Skeletal muscle satellite cell (primary cell): ENCODE measurements around the gene C12orf75.
A peak's percentile ranks its signal among the peaks of the same experiment; 100 is the strongest.
"Not testable (repeated sequence)": the region's sequence is repeated elsewhere in the genome, so short reads cannot be mapped to it uniquely, and the experiment has no call there.

Source experiments
- H3K27me3 ChIP-seq: 2 replicates; pipeline ENCODE4 v1.7.0; 2013; ENCODE audit warnings: low read length; ENCODE audit not compliant: control insufficient read depth, insufficient read depth
- H3K36me3 ChIP-seq: 2 replicates; pipeline ENCODE4 v1.7.0; 2013; ENCODE audit warnings: mild to moderate bottlenecking, control low read depth, low read length; ENCODE audit not compliant: insufficient read depth
- H3K4me1 ChIP-seq: 2 replicates; pipeline ENCODE4 v1.7.0; 2013; ENCODE audit warnings: low read length; ENCODE audit not compliant: control insufficient read depth, insufficient read depth
- H3K4me2 ChIP-seq: 2 replicates; pipeline ENCODE4 v1.7.0; 2013; ENCODE audit warnings: mild to moderate bottlenecking, low read length
- H3K4me3 ChIP-seq: 2 replicates; pipeline ENCODE4 v1.7.0; 2013; ENCODE audit warnings: low read length
- H3K9ac ChIP-seq: 2 replicates; pipeline ENCODE4 v1.7.0; 2013; ENCODE audit warnings: mild to moderate bottlenecking, low read depth, low read length, moderate library complexity
- H3K9me3 ChIP-seq: replicated peaks from 2 replicates; pipeline ENCODE4 v1.7.0; 2013; ENCODE audit warnings: mild to moderate bottlenecking, control low read depth, low read length

C12orf75 gene

DNA sequence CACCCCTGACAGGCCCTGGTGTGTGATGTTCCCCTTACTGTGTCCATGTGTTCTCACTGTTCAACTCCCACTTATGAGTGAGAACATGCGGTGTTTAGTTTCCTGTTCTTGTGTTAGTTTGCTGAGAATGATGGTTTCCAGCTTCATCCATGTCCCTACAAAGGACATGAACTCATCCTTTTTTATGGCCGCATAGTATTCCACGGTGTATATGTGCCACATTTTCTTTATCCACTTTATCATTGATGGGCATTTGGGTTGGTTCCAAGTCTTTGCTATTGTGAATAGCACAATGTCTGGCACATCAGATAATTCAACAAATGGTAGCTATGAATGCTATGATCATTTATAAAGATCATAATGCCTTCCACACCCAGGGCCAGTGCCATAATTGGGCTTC is 73.6 kb downstream of the C12orf75 start:
- not testable (repeated sequence) for H3K36me3 ChIP-seq, H3K9me3 ChIP-seq, H3K27me3 ChIP-seq, H3K9ac ChIP-seq, H3K4me3 ChIP-seq, H3K4me2 ChIP-seq
- H3K4me1 ChIP-seq: peaks cover 16% of the 10 kb centered on the region

DNA sequence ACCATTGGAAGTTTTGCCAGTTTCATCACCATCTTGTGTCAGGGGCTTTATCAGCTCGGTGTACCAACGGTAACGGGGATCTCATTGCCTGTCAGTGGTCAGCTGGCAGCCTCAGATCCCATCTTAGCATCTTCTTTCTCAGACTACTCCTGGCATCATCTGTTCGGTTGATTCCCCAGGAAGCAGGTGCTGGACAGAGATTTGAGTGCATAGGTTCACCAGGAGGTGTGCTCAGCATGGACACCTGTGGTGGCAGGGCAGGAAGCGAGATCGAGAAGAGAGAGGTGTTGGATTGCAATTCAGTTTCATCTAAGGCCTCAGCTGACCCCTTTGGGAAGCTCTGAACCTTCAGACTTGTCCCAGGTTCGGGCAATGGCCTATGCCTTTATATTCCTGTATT is 76.0 kb downstream of the C12orf75 start:
- Histone ChIP-seq H3K4me3 (no peak overlapping the region), H3K9me3 (no peaks in the 10 kb centered on the region), H3K4me1 (peaks cover 23% of the 10 kb centered on the region), H3K36me3 (peaks cover 8% of the 10 kb centered on the region), H3K27me3 (no peaks in the 10 kb centered on the region), H3K4me2 (no peak overlapping the region), H3K9ac (no peak overlapping the region)

DNA sequence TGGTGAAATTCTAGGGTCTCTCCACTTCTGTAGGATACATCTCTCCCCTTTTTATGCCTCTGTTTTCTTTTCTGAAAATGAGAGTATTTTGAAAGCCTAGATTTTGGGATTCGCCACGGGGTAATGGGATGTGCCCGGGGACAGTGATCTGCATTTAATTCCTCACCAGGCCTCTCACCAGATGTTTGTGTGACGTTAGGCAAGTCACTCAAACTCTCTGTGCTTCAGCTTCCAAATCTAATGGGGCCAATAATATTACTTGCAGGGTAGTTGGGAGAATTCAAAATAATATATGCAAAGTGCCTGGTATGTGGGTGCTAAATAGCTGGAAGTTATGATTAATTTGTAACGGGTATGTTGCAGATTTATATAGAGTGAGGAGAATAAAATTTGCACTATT is 78.8 kb downstream of the C12orf75 start:
- no peak overlapping the region for H3K4me3 ChIP-seq
- no peaks in the 10 kb centered on the region for H3K27me3 ChIP-seq
- H3K4me2 ChIP-seq: peak overlapping the region; percentile 69
- H3K9ac ChIP-seq: no peak overlapping the region
- H3K9me3 ChIP-seq: no peaks in the 10 kb centered on the region
- peaks cover 8% of the 10 kb centered on the region for H3K36me3 ChIP-seq
- peaks cover 13% of the 10 kb centered on the region for H3K4me1 ChIP-seq

DNA sequence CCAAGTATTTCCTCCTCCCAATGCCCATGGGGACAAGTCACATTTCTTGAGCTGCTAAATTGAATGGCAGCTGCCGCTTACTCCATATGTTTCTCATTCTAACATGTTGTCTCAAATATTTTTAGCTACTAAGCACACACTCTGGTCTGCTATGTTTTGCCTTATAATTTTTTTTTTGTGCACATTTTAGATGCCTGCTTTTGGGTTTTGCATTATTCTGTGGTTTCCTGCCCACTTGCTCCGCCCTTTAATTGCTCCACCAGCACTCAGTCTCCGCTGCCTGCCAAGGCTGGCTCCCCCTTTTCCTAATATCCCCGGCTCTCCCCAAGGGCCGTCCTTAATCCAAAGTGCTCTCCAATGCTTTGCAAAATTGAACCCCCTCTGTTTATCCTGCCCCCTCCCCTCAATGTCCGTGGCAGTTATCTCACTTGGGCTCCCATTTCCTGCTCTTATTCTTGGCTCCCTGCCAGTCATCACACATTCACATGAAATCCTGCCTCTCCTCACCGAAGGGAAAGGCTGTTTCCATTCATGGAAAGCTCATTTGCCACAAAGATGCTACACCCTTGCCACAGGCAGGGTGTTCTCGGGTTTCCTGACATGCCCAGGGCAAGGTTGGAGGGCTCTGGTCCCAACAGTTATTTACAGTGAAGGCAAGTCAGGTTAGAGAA is 79.4 kb downstream of the C12orf75 start:
- H3K27me3 ChIP-seq: no peaks in the 10 kb centered on the region
- no peaks in the 10 kb centered on the region for H3K9me3 ChIP-seq
- peak overlapping the region; percentile 69 for H3K4me2 ChIP-seq
- H3K36me3 ChIP-seq: peaks cover 2% of the 10 kb centered on the region
- peaks cover 13% of the 10 kb centered on the region for H3K4me1 ChIP-seq
- peak overlapping the region; percentile 53 for H3K4me3 ChIP-seq
- H3K9ac ChIP-seq: peak overlapping the region; percentile 11

GRCh38 chr12:105413911-105414487 is 83.5 kb downstream of the C12orf75 start:
- Histone ChIP-seq H3K9me3 (no peaks in the 10 kb centered on the region), H3K4me1 (peaks cover 31% of the 10 kb centered on the region), H3K4me3 (no peak overlapping the region), H3K4me2 (no peak overlapping the region), H3K27me3 (no peaks in the 10 kb centered on the region), H3K36me3 (no peaks in the 10 kb centered on the region), H3K9ac (no peak overlapping the region)

DNA sequence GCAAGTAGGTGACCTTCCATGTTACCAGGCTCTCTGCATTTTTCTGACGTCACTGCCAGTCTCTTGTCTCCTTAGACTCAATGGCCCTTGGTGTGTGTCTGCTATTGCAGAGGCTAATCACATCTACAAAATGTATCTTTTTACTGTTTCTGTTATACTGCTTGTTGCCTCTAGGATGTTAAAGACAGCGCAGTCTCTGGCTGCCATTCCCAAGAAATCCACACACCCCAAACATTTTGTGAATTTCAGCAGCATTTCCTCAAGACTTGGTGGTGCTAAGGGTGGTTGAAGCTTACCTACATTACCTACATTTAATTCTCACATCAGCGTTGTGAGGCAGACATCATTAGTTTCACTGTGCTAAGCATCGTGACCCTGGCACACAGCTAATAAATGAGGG is 87.2 kb downstream of the C12orf75 start:
- Histone ChIP-seq H3K4me3 (no peak overlapping the region), H3K9ac (peak overlapping the region; percentile 46), H3K9me3 (no peaks in the 10 kb centered on the region), H3K4me1 (peaks cover 25% of the 10 kb centered on the region), H3K27me3 (no peaks in the 10 kb centered on the region), H3K4me2 (peak overlapping the region; percentile 6), H3K36me3 (no peaks in the 10 kb centered on the region)

GRCh38 chr12:105418229-105418628 is 87.7 kb downstream of the C12orf75 start:
- H3K36me3 ChIP-seq: no peaks in the 10 kb centered on the region
- no peaks in the 10 kb centered on the region for H3K9me3 ChIP-seq
- H3K4me3 ChIP-seq: no peak overlapping the region
- peak overlapping the region; percentile 59 for H3K9ac ChIP-seq
- no peaks in the 10 kb centered on the region for H3K27me3 ChIP-seq
- peak overlapping the region; percentile 6 for H3K4me2 ChIP-seq
- peaks cover 25% of the 10 kb centered on the region for H3K4me1 ChIP-seq

DNA sequence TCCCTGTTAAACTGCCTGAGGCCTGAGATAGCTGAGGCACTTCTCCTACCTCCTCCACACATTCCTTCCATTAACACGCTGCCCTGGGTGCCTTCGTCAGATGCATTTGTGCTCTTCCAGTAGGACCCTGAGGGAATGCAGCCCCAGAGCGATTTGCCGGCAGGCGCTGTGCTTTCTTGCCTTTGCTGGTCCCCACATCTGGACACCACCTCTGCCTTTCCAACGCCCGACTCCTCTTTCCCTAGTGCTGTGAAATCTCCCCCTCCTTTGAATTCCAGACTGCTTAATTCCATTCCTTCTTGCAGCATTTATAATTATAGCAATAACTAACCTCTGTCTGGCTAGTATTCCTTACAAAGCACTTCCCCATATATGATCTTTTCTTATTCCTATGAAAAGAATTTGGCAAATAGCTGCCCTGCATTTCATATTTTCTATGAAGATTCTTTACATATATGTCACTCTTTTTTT is 88.4 kb downstream of the C12orf75 start:
- Histone ChIP-seq H3K9ac (peak overlapping the region; percentile 59), H3K9me3 (no peaks in the 10 kb centered on the region), H3K36me3 (no peaks in the 10 kb centered on the region), H3K4me3 (no peak overlapping the region), H3K4me1 (peaks cover 25% of the 10 kb centered on the region), H3K27me3 (no peaks in the 10 kb centered on the region), H3K4me2 (no peak overlapping the region)

GRCh38 chr12:105419606-105420005 is 89.1 kb downstream of the C12orf75 start:
- H3K4me2 ChIP-seq: no peak overlapping the region
- no peaks in the 10 kb centered on the region for H3K9me3 ChIP-seq
- H3K4me3 ChIP-seq: no peak overlapping the region
- H3K36me3 ChIP-seq: no peaks in the 10 kb centered on the region
- peaks cover 25% of the 10 kb centered on the region for H3K4me1 ChIP-seq
- peak overlapping the region; percentile 59 for H3K9ac ChIP-seq
- no peaks in the 10 kb centered on the region for H3K27me3 ChIP-seq

DNA sequence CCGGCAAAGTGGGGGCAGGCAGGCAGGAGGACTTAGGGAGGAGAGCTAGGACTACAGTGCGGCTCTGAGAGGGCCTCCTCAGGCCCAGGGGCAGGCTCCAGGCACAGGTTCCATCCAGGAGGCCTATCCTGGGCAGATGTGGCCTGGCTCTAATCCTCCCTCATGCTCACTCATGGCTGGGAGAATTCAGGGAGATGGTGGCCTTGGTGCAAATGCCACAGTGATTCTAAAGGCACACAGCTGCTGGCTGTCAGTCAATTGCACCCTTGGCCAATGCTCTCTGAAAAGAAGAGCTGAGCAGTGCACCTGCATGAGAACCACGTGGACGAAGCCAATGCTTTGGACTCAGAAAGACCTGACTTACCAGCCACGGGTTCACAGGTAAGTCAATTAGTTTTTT is 89.6 kb downstream of the C12orf75 start:
- H3K27me3 ChIP-seq: no peaks in the 10 kb centered on the region
- no peaks in the 10 kb centered on the region for H3K9me3 ChIP-seq
- H3K4me2 ChIP-seq: no peak overlapping the region
- peaks cover 25% of the 10 kb centered on the region for H3K4me1 ChIP-seq
- no peaks in the 10 kb centered on the region for H3K36me3 ChIP-seq
- no peak overlapping the region for H3K4me3 ChIP-seq
- no peak overlapping the region for H3K9ac ChIP-seq

DNA sequence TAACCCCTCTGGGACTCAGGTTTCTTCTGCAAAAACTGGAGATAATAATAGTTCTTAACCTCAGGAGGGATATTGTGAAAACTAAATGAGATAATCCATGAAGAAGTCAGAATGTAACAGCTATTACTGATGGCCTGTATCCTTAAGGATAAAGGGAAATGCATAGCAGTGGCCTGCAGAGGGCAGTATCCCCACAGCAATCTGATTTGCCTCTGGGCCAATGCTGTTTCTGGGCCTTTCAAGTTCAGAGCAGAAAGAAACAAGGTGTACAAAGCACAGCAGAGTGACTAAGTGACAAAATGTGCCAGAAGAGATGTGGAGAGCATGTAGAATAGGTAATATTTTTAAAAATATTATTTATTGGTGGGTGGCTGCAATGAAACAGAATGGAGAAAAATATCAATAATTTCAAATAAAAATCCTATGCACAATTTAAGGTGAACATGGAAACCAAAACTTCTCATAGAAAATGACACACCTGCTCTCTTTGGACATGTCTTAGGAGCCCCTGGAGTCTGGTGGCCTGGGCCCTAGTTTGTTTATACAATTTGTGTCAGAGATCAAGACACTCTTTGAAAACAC is 90.3 kb downstream of the C12orf75 start:
- Histone ChIP-seq H3K4me3 (no peak overlapping the region), H3K27me3 (no peaks in the 10 kb centered on the region), H3K36me3 (no peaks in the 10 kb centered on the region), H3K4me1 (peaks cover 25% of the 10 kb centered on the region), H3K4me2 (no peak overlapping the region), H3K9me3 (no peaks in the 10 kb centered on the region), H3K9ac (no peak overlapping the region)
